Astrocyte (in vitro differentiated cells and primary cell): ENCODE data around the gene ECI1. TPM values are rescaled to one million over a fixed set of nuclear protein-coding genes. Genes with fewer than 3 reads are reported as not detected.

Experiments used
- DNase-seq: peaks from one replicate; pipeline ENCODE4 v3.0.0-alpha.2; 2010; ENCODE audit warnings: low read depth
- FAIRE-seq: peaks from 2 replicates; lab custom pipeline; 2011; peaks lifted over from hg19 to GRCh38; lab: Jason Lieb, UNC
- H2AFZ ChIP-seq: 2 replicates; pipeline ENCODE4 v1.6.0; 2012; ENCODE audit warnings: low read depth, low read length, inconsistent platforms
- H3K27ac ChIP-seq: 2 replicates; pipeline ENCODE4 v1.5.1; 2011; ENCODE audit warnings: low read depth, low read length, inconsistent platforms
- H3K27me3 ChIP-seq: 2 replicates; pipeline ENCODE4 v1.6.0; 2011; ENCODE audit warnings: low read length, inconsistent platforms; ENCODE audit not compliant: insufficient read depth
- H3K36me3 ChIP-seq: 2 replicates; pipeline ENCODE4 v1.5.1; 2011; ENCODE audit warnings: low read length, inconsistent platforms; ENCODE audit not compliant: insufficient read depth
- H3K4me1 ChIP-seq: 2 replicates; pipeline ENCODE4 v1.5.1; 2011; ENCODE audit warnings: low read length, inconsistent platforms; ENCODE audit not compliant: insufficient read depth
- H3K4me2 ChIP-seq: 2 replicates; pipeline ENCODE4 v1.6.0; 2012; ENCODE audit warnings: low read length, inconsistent platforms
- H3K4me3 ChIP-seq: 2 replicates; pipeline ENCODE4 v1.5.1; 2011; ENCODE audit warnings: low read depth, mild to moderate bottlenecking, low read length, inconsistent platforms; ENCODE audit not compliant: insufficient read depth
- H3K79me2 ChIP-seq: 2 replicates; pipeline ENCODE4 v1.6.0; 2012; ENCODE audit warnings: mild to moderate bottlenecking, low read length, inconsistent platforms; ENCODE audit not compliant: insufficient read depth
- H3K9ac ChIP-seq: 2 replicates; pipeline ENCODE4 v1.6.0; 2012; ENCODE audit warnings: mild to moderate bottlenecking, low read length, inconsistent platforms
- H3K9me3 ChIP-seq: 2 replicates; pipeline ENCODE4 v1.5.1; 2012; ENCODE audit warnings: low read depth, mild to moderate bottlenecking, low read length, inconsistent platforms; ENCODE audit not compliant: insufficient read depth
- H4K20me1 ChIP-seq: 2 replicates; pipeline ENCODE4 v1.6.0; 2012; ENCODE audit warnings: low read length, inconsistent platforms; ENCODE audit not compliant: insufficient read depth
- H3K27ac Mint-ChIP-seq: one replicate; pipeline ENCODE4 v1.8.0; 2021; ENCODE audit warnings: mild to moderate bottlenecking, mixed read lengths; ENCODE audit not compliant: unreplicated experiment
- H3K27me3 Mint-ChIP-seq: one replicate; pipeline ENCODE4 v1.8.0; 2021; ENCODE audit warnings: low read depth, mixed read lengths; ENCODE audit not compliant: unreplicated experiment
- H3K36me3 Mint-ChIP-seq: one replicate; pipeline ENCODE4 v1.8.0; 2021; ENCODE audit warnings: low read depth, mixed read lengths; ENCODE audit not compliant: unreplicated experiment
- H3K4me1 Mint-ChIP-seq: one replicate; pipeline ENCODE4 v1.8.0; 2021; ENCODE audit warnings: low read depth, mixed read lengths; ENCODE audit not compliant: unreplicated experiment
- H3K4me3 Mint-ChIP-seq: one replicate; pipeline ENCODE4 v1.8.0; 2021; ENCODE audit warnings: mild to moderate bottlenecking, moderate library complexity, mixed read lengths; ENCODE audit not compliant: unreplicated experiment
- H3K9me3 Mint-ChIP-seq: one replicate; pipeline ENCODE4 v1.8.0; 2021; ENCODE audit warnings: mild to moderate bottlenecking, mixed read lengths; ENCODE audit not compliant: unreplicated experiment
- EZH2 ChIP-seq: IDR thresholded peaks from 2 replicates; pipeline ENCODE4 v1.6.1; 2012; ENCODE audit warnings: mild to moderate bottlenecking, low read length, inconsistent platforms; ENCODE audit not compliant: insufficient read depth
- total RNA-seq: library from RNA; stranded (reverse); gene quantifications from 2 replicates; pipeline ENCODE4 v1.2.1, GENCODE V29; 2021
- TF ChIP-seq, protein P1 (sequence below): IDR thresholded peaks from 2 replicates; pipeline ENCODE4 v1.5.1; 2011; ENCODE audit warnings: low read depth, mild to moderate bottlenecking, inconsistent platforms, low read length, moderate library complexity; ENCODE audit not compliant: insufficient read depth

Gene ECI1
- total RNA-seq, 1 donor from 2014 or later: 53.4 TPM

DNA sequence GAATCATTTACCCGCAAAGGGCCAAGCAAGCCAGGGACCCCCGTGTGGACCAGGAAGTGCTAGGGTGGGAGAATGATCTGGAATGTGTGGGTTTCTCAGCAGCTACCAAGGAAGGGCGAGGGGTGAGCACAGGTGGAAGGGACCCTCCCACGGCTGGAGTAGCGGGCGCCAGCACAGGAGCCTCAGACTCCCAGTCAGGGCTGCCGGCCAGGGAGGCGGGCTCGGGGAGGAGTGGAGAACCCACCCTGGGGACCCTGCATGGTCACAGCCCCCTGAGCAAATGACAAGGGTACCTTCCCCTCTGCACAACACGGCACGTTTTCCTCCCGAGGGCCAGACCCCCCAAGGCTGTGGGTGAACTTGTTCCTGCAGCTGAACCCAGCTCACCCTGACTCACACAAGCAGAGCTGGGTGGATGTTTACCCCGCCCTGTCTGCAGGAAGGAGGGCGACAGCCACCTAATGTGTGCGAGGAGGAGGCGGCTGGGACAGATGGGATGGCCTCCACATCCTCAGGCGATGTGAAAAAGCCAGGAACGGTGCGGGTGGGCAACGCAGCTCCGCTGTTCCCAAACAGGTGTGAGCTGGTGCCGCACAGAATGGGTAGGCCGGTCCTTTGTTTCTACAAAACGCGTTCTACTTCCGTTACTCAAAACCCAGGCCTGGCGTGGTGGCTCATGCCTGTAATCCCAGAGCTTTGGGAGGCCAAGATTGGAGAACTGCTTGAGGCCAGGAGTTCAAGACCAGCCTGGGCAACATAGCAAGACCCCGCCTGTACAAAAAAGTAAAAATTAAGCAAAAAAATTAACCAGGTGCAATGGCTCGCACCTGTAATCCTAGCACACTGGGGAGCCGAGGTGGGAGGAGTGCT lies 6.2 kb downstream of the ECI1 start:
- H3K36me3 ChIP-seq: peaks cover 10% of the 10 kb centered on the region
- H3K4me3 ChIP-seq: no peak overlapping the region
- H4K20me1 ChIP-seq: peaks cover 20% of the 10 kb centered on the region
- no peak overlapping the region for H2AFZ ChIP-seq
- DNase-seq (no peak), FAIRE-seq (no peak)
- H3K79me2 ChIP-seq: no peaks in the 10 kb centered on the region
- H3K9ac ChIP-seq: no peak overlapping the region
- no peak overlapping the region for H3K4me2 ChIP-seq
- no peaks in the 10 kb centered on the region for H3K27me3 Mint-ChIP-seq
- H3K4me1 Mint-ChIP-seq: no peaks in the 10 kb centered on the region
- H3K36me3 Mint-ChIP-seq: peaks cover 8% of the 10 kb centered on the region
- TF ChIP-seq, protein P1, sequence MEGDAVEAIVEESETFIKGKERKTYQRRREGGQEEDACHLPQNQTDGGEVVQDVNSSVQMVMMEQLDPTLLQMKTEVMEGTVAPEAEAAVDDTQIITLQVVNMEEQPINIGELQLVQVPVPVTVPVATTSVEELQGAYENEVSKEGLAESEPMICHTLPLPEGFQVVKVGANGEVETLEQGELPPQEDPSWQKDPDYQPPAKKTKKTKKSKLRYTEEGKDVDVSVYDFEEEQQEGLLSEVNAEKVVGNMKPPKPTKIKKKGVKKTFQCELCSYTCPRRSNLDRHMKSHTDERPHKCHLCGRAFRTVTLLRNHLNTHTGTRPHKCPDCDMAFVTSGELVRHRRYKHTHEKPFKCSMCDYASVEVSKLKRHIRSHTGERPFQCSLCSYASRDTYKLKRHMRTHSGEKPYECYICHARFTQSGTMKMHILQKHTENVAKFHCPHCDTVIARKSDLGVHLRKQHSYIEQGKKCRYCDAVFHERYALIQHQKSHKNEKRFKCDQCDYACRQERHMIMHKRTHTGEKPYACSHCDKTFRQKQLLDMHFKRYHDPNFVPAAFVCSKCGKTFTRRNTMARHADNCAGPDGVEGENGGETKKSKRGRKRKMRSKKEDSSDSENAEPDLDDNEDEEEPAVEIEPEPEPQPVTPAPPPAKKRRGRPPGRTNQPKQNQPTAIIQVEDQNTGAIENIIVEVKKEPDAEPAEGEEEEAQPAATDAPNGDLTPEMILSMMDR: no peak
- TF ChIP-seq EZH2: no peak
- no peaks in the 10 kb centered on the region for H3K4me1 ChIP-seq
- H3K27me3 ChIP-seq: no peaks in the 10 kb centered on the region
- no peak overlapping the region for H3K27ac Mint-ChIP-seq
- H3K9me3 Mint-ChIP-seq: no peaks in the 10 kb centered on the region
- peak overlapping the region; percentile 45 for H3K4me3 Mint-ChIP-seq
- no peak overlapping the region for H3K27ac ChIP-seq
- no peaks in the 10 kb centered on the region for H3K9me3 ChIP-seq

DNA sequence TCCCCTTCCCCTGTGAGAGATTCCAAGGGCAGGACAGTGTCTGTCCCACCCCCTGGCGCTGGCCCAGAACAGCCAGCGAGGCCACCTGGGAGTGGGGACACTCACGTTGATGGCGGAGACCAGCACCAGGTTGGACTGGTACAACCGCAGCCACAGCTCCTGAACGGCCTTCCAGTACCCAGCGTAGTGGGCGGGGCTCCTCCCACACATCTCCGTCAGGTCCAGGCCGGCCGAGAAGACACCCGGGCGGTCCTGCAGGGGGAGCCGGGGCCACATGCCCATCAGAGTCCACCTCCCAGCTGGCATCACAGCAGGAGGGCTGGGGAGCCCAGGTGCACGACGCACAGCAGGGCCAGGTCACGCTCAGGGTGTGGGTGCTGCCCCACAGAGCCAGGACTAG lies 7.1 kb downstream of the ECI1 start:
- H3K9me3 Mint-ChIP-seq: no peaks in the 10 kb centered on the region
- H3K36me3 Mint-ChIP-seq: peaks cover 12% of the 10 kb centered on the region
- no peak overlapping the region for H3K27ac Mint-ChIP-seq
- H3K4me2 ChIP-seq: no peak overlapping the region
- DNase-seq (no peak), FAIRE-seq (no peak)
- no peak overlapping the region for H3K4me3 Mint-ChIP-seq
- H4K20me1 ChIP-seq: peaks cover 21% of the 10 kb centered on the region
- H3K27me3 ChIP-seq: no peaks in the 10 kb centered on the region
- no peak overlapping the region for H3K4me3 ChIP-seq
- H3K27ac ChIP-seq: no peak overlapping the region
- no peaks in the 10 kb centered on the region for H3K4me1 ChIP-seq
- no peaks in the 10 kb centered on the region for H3K9me3 ChIP-seq
- H3K9ac ChIP-seq: no peak overlapping the region
- no peaks in the 10 kb centered on the region for H3K27me3 Mint-ChIP-seq
- H3K4me1 Mint-ChIP-seq: no peaks in the 10 kb centered on the region
- H3K79me2 ChIP-seq: no peaks in the 10 kb centered on the region
- no peak overlapping the region for H2AFZ ChIP-seq
- TF ChIP-seq, protein P1: no peak
- TF ChIP-seq EZH2: no peak
- H3K36me3 ChIP-seq: peaks cover 10% of the 10 kb centered on the region

DNA sequence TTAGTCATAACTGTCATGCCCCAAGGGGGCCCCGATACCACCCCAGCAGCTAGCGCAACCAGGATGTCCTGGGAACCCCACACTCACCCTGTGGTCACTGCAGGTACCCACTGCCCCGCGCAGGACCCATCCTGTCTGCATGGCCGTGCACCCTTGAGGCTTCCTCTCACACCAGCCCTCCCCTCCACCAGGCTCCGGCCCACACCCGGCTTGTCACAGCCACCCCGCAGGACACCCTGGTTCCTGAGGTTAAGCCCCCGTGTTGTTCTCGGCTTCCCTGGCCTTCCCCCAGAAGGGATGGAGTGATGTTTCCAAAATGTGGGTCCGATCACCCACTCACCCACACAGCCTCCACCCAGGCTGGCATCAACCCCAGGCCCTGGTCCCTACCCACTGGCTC lies 7.6 kb downstream of the ECI1 start:
- H3K9me3 Mint-ChIP-seq: no peaks in the 10 kb centered on the region
- H3K4me1 Mint-ChIP-seq: no peaks in the 10 kb centered on the region
- Histone ChIP-seq H3K27ac (no peak overlapping the region), H3K9ac (no peak overlapping the region), H4K20me1 (peaks cover 26% of the 10 kb centered on the region), H3K4me3 (no peak overlapping the region), H3K9me3 (no peaks in the 10 kb centered on the region), H3K36me3 (peaks cover 10% of the 10 kb centered on the region), H3K27me3 (no peaks in the 10 kb centered on the region), H3K4me1 (no peaks in the 10 kb centered on the region), H3K4me2 (no peak overlapping the region), H2AFZ (no peak overlapping the region), H3K79me2 (no peaks in the 10 kb centered on the region)
- TF ChIP-seq, protein P1: no peak
- no peak for TF ChIP-seq EZH2
- peaks cover 12% of the 10 kb centered on the region for H3K36me3 Mint-ChIP-seq
- H3K27me3 Mint-ChIP-seq: no peaks in the 10 kb centered on the region
- DNase-seq: no peak
- no peak overlapping the region for H3K4me3 Mint-ChIP-seq
- no peak for FAIRE-seq
- H3K27ac Mint-ChIP-seq: no peak overlapping the region
